Tibial nerve (tissue), 4 donors: ENCODE measurements around the gene AGL. TPM values are rescaled to one million over a fixed set of nuclear protein-coding genes. Genes with fewer than 3 reads are reported as not detected.
"Not testable (repeated sequence)": the region's sequence is repeated elsewhere in the genome, so short reads cannot be mapped to it uniquely, and the experiment has no call there.

ENCODE experiments used
- DNase-seq, 2 donors: peaks; one replicate each; pipeline ENCODE4 v3.0.0-alpha.2; 2019; ENCODE audit warnings: low spot score in 2 of 2
- H3K27ac ChIP-seq, 4 donors: fragments of 200-600 bp; sonication (generic) in 3 of 4; one replicate each; pipeline ENCODE4 v1.5.1; 2017 to 2019; ENCODE audit warnings: mild to moderate bottlenecking in 1 of 4
- H3K27me3 ChIP-seq, 2 donors: fragments of 200-600 bp; sonication (generic) in 1 of 2; one replicate each; pipeline versions ENCODE4 v1.5.1 to v1.6.0; 2017 to 2019
- H3K36me3 ChIP-seq, 3 donors: fragments of 200-600 bp; sonication (generic); one replicate each; pipeline ENCODE4 v1.5.1; 2018 to 2019
- H3K4me1 ChIP-seq, 4 donors: fragments of 200-600 bp; sonication (generic) in 3 of 4; one replicate each; pipeline ENCODE4 v1.5.1; 2017 to 2019
- H3K4me3 ChIP-seq, 4 donors: fragments of 200-600 bp; sonication (generic) in 3 of 4; one replicate each; pipeline ENCODE4 v1.5.1; 2017 to 2019; ENCODE audit warnings: mild to moderate bottlenecking in 1 of 4, moderate library complexity in 1 of 4
- H3K9me3 ChIP-seq, 4 donors: fragments of 200-600 bp; sonication (generic) in 3 of 4; one replicate each; pipeline ENCODE4 v1.5.1; 2017 to 2019
- EP300 ChIP-seq, 2 donors: sonication (generic); formaldehyde crosslinking; IDR thresholded peaks; one replicate each; pipeline ENCODE4 v1.6.1; 2017; ENCODE audit warnings: antibody characterized with exemption in 2 of 2, mild to moderate bottlenecking in 1 of 2
- POLR2A ChIP-seq, 2 donors: fragments of 450-650 bp; IDR thresholded peaks; one replicate each; pipeline ENCODE4 v1.6.1; 2017; ENCODE audit warnings: antibody characterized with exemption in 2 of 2, mild to moderate bottlenecking in 2 of 2, moderate library complexity in 2 of 2
- WGBS, 2 donors: methylation state at CpG; one replicate each; pipeline ENCODE4 v1.1.5; 2018; 5-methylcytosine and 5-hydroxymethylcytosine counted together
- total RNA-seq, 4 donors: library from RNA; depleted of rRNA; stranded (reverse); fragments of >200 nt; gene quantifications; one replicate each; pipeline ENCODE4 v1.1.0, GENCODE V29; 2016
- TF ChIP-seq, protein P1 (sequence below), 5 experiments: fragments of 200-600 bp in 3 of 5; fragments of 450-650 bp in 2 of 5; sonication (generic) in 3 of 5; IDR thresholded peaks; one replicate each; pipeline ENCODE4 v1.5.1; 2016 to 2019; ENCODE audit warnings: antibody characterized with exemption in 5 of 5, mild to moderate bottlenecking in 3 of 5, moderate library complexity in 2 of 5

AGL gene
- total RNA-seq, 4 donors from 2014 or later: 12.4 to 18.6 (median 13.9) TPM

DNA sequence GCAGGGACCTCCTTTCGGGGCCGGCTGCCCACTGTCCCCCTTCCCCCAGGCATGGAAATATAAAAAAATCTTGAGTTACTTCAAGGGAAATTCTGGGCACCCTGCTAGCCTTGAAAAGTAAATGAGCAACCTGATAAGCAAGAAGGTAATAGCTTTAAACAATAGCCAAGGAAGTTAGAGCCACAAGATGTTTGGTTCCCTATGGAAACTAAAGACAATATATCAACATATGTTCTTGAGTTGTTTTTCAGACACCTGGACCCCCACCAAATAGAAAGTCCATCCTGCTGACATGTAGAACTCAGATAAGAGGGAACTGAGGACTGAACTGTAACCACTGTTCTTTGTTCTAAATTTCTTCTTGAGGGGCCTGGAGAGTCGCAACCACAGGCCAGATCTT, 100.3 kb downstream of the AGL start:
- WGBS, 2 donors: 77 to 78% methylated on average over 3 of the region's 3 CpGs
- Histone ChIP-seq H3K27me3 (no peaks in the 10 kb centered on the region), H3K9me3 (peaks cover 0 to 4% (median 0%) of the 10 kb centered on the region in 4 donors), H3K36me3 (no peaks in the 10 kb centered on the region), H3K4me3 (no peak overlapping the region), H3K27ac (no peak overlapping the region), H3K4me1 (no peaks in the 10 kb centered on the region)
- TF ChIP-seq EP300 (IDR thresholded peaks at IDR 0.05): no peak
- TF ChIP-seq, protein P1, sequence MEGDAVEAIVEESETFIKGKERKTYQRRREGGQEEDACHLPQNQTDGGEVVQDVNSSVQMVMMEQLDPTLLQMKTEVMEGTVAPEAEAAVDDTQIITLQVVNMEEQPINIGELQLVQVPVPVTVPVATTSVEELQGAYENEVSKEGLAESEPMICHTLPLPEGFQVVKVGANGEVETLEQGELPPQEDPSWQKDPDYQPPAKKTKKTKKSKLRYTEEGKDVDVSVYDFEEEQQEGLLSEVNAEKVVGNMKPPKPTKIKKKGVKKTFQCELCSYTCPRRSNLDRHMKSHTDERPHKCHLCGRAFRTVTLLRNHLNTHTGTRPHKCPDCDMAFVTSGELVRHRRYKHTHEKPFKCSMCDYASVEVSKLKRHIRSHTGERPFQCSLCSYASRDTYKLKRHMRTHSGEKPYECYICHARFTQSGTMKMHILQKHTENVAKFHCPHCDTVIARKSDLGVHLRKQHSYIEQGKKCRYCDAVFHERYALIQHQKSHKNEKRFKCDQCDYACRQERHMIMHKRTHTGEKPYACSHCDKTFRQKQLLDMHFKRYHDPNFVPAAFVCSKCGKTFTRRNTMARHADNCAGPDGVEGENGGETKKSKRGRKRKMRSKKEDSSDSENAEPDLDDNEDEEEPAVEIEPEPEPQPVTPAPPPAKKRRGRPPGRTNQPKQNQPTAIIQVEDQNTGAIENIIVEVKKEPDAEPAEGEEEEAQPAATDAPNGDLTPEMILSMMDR (IDR thresholded peaks at IDR 0.05): no peak
- no peak for DNase-seq

DNA sequence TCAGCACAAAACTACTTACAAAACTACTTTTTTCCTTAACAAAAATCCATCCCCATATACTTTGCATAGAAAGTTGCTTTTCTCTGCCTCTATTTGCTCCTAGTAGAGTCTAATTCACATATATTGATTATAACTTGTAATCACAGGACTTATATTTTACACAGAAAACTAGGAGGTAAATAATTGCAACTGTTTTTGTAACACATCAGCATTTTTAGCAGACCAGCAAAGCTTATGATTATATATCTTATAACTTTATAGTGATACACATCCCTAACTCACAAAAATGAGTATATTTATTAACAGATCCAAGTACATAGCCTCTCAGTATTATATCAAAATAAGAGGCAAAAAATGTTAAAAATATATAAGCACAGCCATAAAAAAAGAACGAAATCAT, 102.4 kb downstream of the AGL start:
- H3K4me1 ChIP-seq: no peaks in the 10 kb centered on the region

DNA sequence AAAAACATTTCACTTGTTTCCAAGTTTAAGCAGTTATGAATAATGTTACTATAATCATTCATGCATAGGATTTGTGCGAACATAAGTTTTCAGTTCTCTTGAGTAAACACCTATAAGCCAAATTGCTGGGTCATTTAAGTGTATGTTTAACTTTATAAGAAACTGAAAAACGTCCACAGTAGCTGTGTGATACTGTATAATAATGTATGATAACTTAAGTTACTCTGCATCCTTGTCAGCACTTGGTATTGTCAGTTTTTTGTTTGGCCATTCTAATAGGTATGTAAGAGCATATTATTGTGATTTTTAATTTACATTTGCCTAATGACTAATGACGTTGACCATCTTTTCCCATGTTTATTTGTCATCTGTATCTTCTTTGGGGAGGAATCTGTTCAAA, 105.2 kb downstream of the AGL start:
- no peak overlapping the region for H3K27ac ChIP-seq
- no peaks in the 10 kb centered on the region for H3K27me3 ChIP-seq
- TF ChIP-seq, protein P1 (IDR thresholded peaks at IDR 0.05): no peak
- no peak for TF ChIP-seq POLR2A (IDR thresholded peaks at IDR 0.05)
- no peak for TF ChIP-seq EP300 (IDR thresholded peaks at IDR 0.05)
- WGBS, 2 donors: 91 to 93% methylated on average over 3 of the region's 3 CpGs
- no peaks in the 10 kb centered on the region for H3K4me1 ChIP-seq
- H3K36me3 ChIP-seq: no peaks in the 10 kb centered on the region
- DNase-seq: no peak
- peaks cover 0 to 7% (median 0%) of the 10 kb centered on the region in 4 donors for H3K9me3 ChIP-seq
- no peak overlapping the region for H3K4me3 ChIP-seq

More for the DNA sequence above, 102.4 kb downstream of the AGL start:
- no peak for DNase-seq
- 58 to 63% methylated on average over 1 of the region's 1 CpG for WGBS, 2 donors
- TF ChIP-seq, protein P1 (IDR thresholded peaks at IDR 0.05): no peak
- TF ChIP-seq EP300 (IDR thresholded peaks at IDR 0.05): no peak
- no peak for TF ChIP-seq POLR2A (IDR thresholded peaks at IDR 0.05)
- Histone ChIP-seq H3K4me3 (no peak overlapping the region), H3K27me3 (no peaks in the 10 kb centered on the region), H3K9me3 (peaks cover 0 to 7% (median 0%) of the 10 kb centered on the region in 4 donors), H3K36me3 (no peaks in the 10 kb centered on the region), H3K27ac (no peak overlapping the region)

DNA sequence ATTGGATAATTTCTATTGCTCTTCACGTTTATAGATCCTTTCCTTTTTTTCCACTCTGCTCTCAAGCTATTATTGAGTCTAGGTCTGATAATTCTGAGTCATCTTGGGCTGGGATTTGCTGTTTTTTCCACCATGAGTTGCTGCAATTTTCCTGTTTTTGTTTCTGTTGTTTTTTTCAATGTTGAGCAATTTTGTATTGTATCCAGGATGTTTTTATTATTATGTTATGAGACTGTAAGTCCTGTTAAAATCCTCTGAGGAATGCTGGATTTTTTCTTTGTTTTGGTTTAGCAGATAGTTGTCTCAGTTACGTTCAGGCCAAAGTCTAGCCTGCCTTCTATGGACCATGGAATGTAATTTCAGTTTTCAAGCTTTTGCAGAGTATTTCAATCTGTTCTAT, 106.6 kb downstream of the AGL start:
- Histone ChIP-seq H3K9me3 (peaks cover 0 to 7% (median 0%) of the 10 kb centered on the region in 4 donors), H3K36me3 (no peaks in the 10 kb centered on the region), H3K27ac (peak overlapping the region in 1 of 4 donors; percentile 23), H3K4me1 (no peaks in the 10 kb centered on the region), H3K4me3 (no peak overlapping the region), H3K27me3 (no peaks in the 10 kb centered on the region)
- no peak for DNase-seq
- 25 to 28% methylated on average over 2 of the region's 2 CpGs for WGBS, 2 donors
- TF ChIP-seq, protein P1 (IDR thresholded peaks at IDR 0.05): no peak
- TF ChIP-seq EP300 (IDR thresholded peaks at IDR 0.05): peak in 1 of 2 donors; percentile 49

DNA sequence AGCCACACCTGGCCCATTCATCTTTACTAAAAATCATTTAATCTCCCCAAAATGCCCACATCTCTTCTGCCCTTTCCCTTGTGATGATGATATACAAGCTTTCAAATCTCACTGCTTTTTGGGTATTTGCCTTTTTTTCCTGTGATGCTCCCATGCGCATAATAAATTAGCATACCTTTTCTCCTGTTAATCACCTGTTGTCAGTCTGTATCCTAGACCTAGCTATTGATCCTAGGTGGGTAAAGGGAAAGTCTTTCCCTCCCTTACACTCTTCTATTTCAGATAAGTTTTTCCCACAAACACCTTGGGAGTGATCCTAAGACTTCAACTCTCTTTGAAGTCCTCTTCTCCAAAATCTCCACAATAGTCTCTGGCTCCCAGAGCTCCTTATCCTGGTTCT, 107.7 kb downstream of the AGL start:
- WGBS, 2 donors: 89 to 90% methylated on average over 1 of the region's 1 CpG
- Histone ChIP-seq H3K36me3 (no peaks in the 10 kb centered on the region), H3K27ac (no peak overlapping the region), H3K9me3 (peaks cover 0 to 7% (median 0%) of the 10 kb centered on the region in 4 donors), H3K4me1 (no peaks in the 10 kb centered on the region), H3K27me3 (no peaks in the 10 kb centered on the region), H3K4me3 (no peak overlapping the region)
- no peak for TF ChIP-seq POLR2A (IDR thresholded peaks at IDR 0.05)
- TF ChIP-seq EP300 (IDR thresholded peaks at IDR 0.05): no peak
- TF ChIP-seq, protein P1 (IDR thresholded peaks at IDR 0.05): no peak
- no peak for DNase-seq

DNA sequence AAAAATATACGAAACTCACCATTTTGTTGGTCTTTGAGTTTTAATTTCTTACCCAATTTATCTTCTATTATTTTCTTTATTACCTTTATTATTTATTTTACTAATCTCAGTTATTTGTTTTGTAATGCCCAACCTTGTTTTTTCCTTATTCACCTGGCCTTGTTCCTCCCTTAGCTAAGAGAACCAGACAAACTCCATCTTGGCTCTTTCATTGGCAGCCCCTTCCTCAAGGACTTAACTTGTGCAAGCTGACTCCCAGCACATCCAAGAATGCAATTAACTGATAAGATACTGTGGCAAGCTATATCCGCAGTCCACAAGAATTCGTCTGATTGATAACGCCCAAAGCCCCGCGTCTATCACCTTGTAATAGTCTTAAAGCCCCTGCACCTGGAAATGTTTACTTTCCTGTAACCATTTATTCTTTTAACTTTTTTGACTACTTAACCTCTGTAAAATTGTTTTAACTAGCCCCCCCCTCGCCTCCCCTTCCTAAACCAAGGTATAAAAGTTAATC, 109.1 kb downstream of the AGL start:
- H3K27me3 ChIP-seq, H3K27ac ChIP-seq, H3K9me3 ChIP-seq, H3K4me3 ChIP-seq, DNase-seq, H3K4me1 ChIP-seq, H3K36me3 ChIP-seq: not testable (repeated sequence)
- WGBS, 2 donors: 53 to 71% methylated on average over 7 of the region's 7 CpGs

DNA sequence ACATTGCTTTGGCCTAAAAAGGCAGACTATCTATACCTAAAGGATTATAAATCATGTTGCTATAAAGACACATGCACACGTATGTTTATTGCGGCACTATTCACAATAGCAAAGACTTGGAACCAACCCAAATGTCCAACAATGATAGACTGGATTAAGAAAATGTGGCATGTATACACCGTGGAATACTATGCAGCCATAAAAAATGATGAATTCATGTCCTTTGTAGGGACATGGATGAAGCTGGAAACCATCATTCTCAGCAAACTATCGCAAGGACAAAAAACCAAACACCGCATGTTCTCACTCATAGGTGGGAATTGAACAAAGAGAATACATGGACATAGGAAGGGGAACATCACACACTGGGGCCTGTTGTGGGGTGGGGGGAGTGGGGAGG, 110.1 kb downstream of the AGL start:
- WGBS, 2 donors: 90 to 97% methylated on average over 5 of the region's 5 CpGs
- H3K27me3 ChIP-seq, H3K9me3 ChIP-seq, H3K4me1 ChIP-seq, H3K27ac ChIP-seq, H3K4me3 ChIP-seq, H3K36me3 ChIP-seq, DNase-seq: not testable (repeated sequence)
